ENCODE results near the gene C19orf47.

GRCh38 chr19:40302224-40303011 is 45.8 kb downstream of the C19orf47 start:
- no peak for TF ChIP-seq CTCF (conservative IDR thresholded peaks at IDR 0.05; ENCODE audit: low read length)
- TF ChIP-seq EZH2phosphoT487 (IDR thresholded peaks at IDR 0.05; ENCODE audit: borderline replicate concordance) = no peak

All from Loucy (cell line).